Measurements from ENCODE around the gene HIKESHI.

Gene HIKESHI

DNA sequence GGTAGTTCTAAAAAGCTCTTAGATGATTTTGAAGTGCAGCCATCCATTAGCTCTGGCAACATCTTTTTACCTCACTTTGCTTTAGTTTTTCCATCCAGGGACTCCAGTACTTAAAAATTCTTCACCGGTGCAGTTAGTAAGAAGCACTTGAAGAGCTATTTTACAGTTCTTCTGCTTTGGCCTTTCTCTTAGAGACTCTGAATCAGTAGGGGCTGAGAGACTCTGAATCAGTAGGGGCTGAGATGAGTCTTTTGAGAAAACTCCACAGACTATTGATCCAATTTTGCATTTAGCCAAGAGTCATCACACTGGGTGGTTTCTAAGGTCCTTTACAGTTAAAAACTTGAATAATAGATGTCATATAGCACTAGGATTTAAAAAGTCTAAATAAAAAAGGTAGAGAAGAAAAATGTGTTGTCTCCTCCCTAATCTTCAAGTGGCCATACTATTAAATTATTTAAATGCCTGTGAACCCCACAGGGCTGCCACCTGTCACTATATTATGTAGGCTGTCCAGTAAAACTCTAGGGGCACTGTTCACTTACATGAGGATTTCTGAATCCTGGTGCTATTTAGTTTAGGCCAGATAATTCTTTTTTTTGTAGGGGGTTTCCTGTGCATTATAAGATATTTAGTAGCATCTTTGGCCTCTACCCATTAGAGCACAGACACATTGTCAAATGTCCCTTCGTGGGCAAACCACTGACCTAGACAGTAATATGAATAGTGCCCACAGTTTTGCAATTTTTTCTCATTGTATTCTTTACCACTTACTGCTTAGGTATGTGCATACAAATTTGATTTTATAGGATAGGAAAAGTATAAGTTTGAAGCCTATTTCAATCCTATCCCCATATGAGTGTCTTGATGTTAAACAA is 26.3 kb upstream of the HIKESHI start:
- no peak for DNase-seq
- no peak overlapping the region for H3K27ac ChIP-seq
- no peak overlapping the region for H3K4me3 ChIP-seq (ENCODE audit: low read depth, low read length)
- peaks cover 50% of the 10 kb centered on the region for H3K36me3 ChIP-seq
- H3K9me3 ChIP-seq (ENCODE audit: severe bottlenecking), result no peaks in the 10 kb centered on the region
- TF ChIP-seq, protein P1, sequence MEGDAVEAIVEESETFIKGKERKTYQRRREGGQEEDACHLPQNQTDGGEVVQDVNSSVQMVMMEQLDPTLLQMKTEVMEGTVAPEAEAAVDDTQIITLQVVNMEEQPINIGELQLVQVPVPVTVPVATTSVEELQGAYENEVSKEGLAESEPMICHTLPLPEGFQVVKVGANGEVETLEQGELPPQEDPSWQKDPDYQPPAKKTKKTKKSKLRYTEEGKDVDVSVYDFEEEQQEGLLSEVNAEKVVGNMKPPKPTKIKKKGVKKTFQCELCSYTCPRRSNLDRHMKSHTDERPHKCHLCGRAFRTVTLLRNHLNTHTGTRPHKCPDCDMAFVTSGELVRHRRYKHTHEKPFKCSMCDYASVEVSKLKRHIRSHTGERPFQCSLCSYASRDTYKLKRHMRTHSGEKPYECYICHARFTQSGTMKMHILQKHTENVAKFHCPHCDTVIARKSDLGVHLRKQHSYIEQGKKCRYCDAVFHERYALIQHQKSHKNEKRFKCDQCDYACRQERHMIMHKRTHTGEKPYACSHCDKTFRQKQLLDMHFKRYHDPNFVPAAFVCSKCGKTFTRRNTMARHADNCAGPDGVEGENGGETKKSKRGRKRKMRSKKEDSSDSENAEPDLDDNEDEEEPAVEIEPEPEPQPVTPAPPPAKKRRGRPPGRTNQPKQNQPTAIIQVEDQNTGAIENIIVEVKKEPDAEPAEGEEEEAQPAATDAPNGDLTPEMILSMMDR (IDR thresholded peaks at IDR 0.05; ENCODE audit: low read depth, low read length), result no peak
- H3K27me3 ChIP-seq (ENCODE audit: insufficient read depth, low read depth, severe bottlenecking), result no peaks in the 10 kb centered on the region

DNA sequence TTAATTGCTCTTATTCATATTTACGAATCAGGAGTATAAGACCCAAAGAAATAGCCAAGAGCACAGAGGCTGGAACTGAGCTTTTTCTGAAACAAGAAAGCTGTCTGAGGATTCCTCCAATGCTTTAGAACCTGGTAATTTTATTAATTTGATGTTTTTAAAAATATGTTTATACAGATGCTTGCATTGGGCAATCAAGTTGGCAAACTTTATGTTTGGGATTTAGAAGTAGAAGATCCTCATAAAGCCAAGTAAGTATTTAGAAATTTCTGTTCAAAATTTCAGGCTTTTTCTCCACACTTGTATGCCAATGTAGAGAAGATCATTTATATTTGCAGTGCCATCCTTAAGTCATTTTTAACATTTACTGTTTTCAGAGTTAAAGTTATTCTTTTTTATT is 24.3 kb upstream of the HIKESHI start:
- DNase-seq, result no peak

DNA sequence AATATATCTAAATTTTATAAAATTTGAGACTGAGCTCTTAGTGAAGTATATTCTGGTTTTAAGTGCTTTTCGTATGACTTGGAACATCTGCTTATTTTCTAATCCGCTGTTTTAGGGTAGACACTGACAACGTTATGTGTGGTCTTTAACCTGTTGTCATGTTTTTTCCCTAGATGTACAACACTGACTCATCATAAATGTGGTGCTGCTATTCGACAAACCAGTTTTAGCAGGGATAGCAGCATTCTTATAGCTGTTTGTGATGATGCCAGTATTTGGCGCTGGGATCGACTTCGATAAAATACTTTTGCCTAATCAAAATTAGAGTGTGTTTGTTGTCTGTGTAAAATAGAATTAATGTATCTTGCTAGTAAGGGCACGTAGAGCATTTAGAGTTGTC is 23.8 kb upstream of the HIKESHI start:
- H3K4me3 ChIP-seq (ENCODE audit: low read depth, low read length), result no peak overlapping the region
- DNase-seq, result no peak
- TF ChIP-seq, protein P1 (IDR thresholded peaks at IDR 0.05; ENCODE audit: low read depth, low read length), result no peak
- no peak overlapping the region for H3K27ac ChIP-seq
- H3K27me3 ChIP-seq (ENCODE audit: insufficient read depth, low read depth, severe bottlenecking), result no peaks in the 10 kb centered on the region
- H3K36me3 ChIP-seq, result peaks cover 44% of the 10 kb centered on the region
- H3K9me3 ChIP-seq (ENCODE audit: severe bottlenecking), result no peaks in the 10 kb centered on the region

More for the DNA sequence above, 24.3 kb upstream of the HIKESHI start:
- H3K36me3 ChIP-seq, result peaks cover 48% of the 10 kb centered on the region
- no peaks in the 10 kb centered on the region for H3K9me3 ChIP-seq (ENCODE audit: severe bottlenecking)
- TF ChIP-seq, protein P1 (IDR thresholded peaks at IDR 0.05; ENCODE audit: low read depth, low read length), result no peak
- no peak overlapping the region for H3K27ac ChIP-seq
- H3K27me3 ChIP-seq (ENCODE audit: insufficient read depth, low read depth, severe bottlenecking), result no peaks in the 10 kb centered on the region
- H3K4me3 ChIP-seq (ENCODE audit: low read depth, low read length), result no peak overlapping the region

DNA sequence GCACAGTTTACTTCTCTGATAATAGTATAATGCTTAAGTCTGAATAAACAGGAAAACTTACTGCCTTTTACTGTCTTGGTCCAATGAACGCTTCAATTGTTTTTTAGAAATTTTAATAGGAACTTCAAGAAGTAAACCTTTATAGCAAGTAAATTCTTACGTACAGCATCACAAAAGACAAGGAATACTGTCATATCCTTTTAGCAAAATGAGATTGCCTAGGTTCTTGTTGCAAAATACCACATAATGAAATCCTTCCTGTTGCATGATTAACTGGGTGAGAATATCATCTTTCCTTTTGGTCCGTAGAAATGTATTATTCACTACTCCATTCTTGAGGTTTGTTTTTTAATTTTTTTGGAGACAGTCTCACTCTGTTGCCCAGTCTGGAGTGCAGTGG is 22.3 kb upstream of the HIKESHI start:
- Histone ChIP-seq H3K27me3 (ENCODE audit: insufficient read depth, low read depth, severe bottlenecking) (no peaks in the 10 kb centered on the region), H3K36me3 (peaks cover 44% of the 10 kb centered on the region)

DNA sequence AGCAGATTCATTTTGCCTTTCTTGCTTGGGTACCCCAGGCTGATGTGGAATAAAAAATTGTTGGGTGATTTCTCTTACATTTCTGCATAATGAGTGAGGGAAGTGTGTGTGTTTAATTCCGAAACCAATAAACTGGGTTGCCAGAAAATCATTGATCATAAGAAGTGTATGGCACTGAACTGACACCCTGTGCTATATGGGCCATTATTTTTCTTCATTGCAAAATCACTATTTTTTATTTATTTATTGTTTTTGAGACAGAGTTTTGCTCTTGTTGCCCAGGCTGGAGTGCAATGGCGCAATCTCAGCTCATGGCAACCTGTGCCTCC is 14.6 kb upstream of the HIKESHI start:
- TF ChIP-seq, protein P1 (IDR thresholded peaks at IDR 0.05; ENCODE audit: low read depth, low read length), result no peak
- Histone ChIP-seq H3K27me3 (ENCODE audit: insufficient read depth, low read depth, severe bottlenecking) (no peaks in the 10 kb centered on the region), H3K4me3 (ENCODE audit: low read depth, low read length) (no peak overlapping the region), H3K27ac (no peak overlapping the region), H3K9me3 (ENCODE audit: severe bottlenecking) (no peaks in the 10 kb centered on the region), H3K36me3 (peaks cover 6% of the 10 kb centered on the region; the same call in 1 of the 2 replicates)
- no peak for DNase-seq

More for the DNA sequence above, 22.3 kb upstream of the HIKESHI start:
- H3K9me3 ChIP-seq (ENCODE audit: severe bottlenecking), result no peaks in the 10 kb centered on the region
- no peak overlapping the region for H3K4me3 ChIP-seq (ENCODE audit: low read depth, low read length)
- TF ChIP-seq, protein P1 (IDR thresholded peaks at IDR 0.05; ENCODE audit: low read depth, low read length), result no peak
- DNase-seq, result no peak
- no peak overlapping the region for H3K27ac ChIP-seq

Measured in WERI-Rb-1 (cell line).